Nephron progenitor cell (in vitro differentiated cells): ENCODE data around the gene MYPOP.

ENCODE experiments used
- DNase-seq: peaks from one replicate; pipeline ENCODE4 v3.0.0; 2021
- H3K27ac Mint-ChIP-seq: 2 replicates; pipeline ENCODE4 v1.8.0; 2021; ENCODE audit warnings: mild to moderate bottlenecking, moderate library complexity, mixed read lengths
- H3K27me3 Mint-ChIP-seq: 2 replicates; pipeline ENCODE4 v1.8.0; 2021; ENCODE audit warnings: mild to moderate bottlenecking, low read depth, mixed read lengths; ENCODE audit not compliant: poor library complexity
- H3K36me3 Mint-ChIP-seq: 2 replicates; pipeline ENCODE4 v1.8.0; 2021; ENCODE audit warnings: low read depth, mixed read lengths
- H3K4me1 Mint-ChIP-seq: 2 replicates; pipeline ENCODE4 v1.8.0; 2021; ENCODE audit warnings: mixed read lengths
- H3K4me3 Mint-ChIP-seq: 2 replicates; pipeline ENCODE4 v1.8.0; 2021; ENCODE audit warnings: mild to moderate bottlenecking, moderate library complexity, mixed read lengths
- H3K9me3 Mint-ChIP-seq: 2 replicates; pipeline ENCODE4 v1.8.0; 2021; ENCODE audit warnings: mild to moderate bottlenecking, moderate library complexity, mixed read lengths
- CTCF ChIP-seq: fragments of 200-600 bp; sonication (generic); IDR thresholded peaks from 2 replicates; pipeline ENCODE4 v1.5.0; 2021; ENCODE audit warnings: antibody characterized with exemption

The MYPOP gene

GRCh38 chr19:45883586-45883880 lies 18.9 kb downstream of the MYPOP start:
- Mint-ChIP-seq H3K36me3 (peaks cover 5% of the 10 kb centered on the region), H3K4me3 (peak overlapping the region; percentile 77), H3K9me3 (no peaks in the 10 kb centered on the region), H3K4me1 (peaks cover 39% of the 10 kb centered on the region), H3K27ac (no peak overlapping the region), H3K27me3 (peaks cover 4% of the 10 kb centered on the region)
- no peak for DNase-seq
- peak; percentile 11 for TF ChIP-seq CTCF

- H3K27ac Mint-ChIP-seq = peak overlapping the region; percentile 60
- peak; percentile 84 for TF ChIP-seq CTCF
- peak overlapping the region; percentile 77 for H3K4me3 Mint-ChIP-seq
- no peaks in the 10 kb centered on the region for H3K9me3 Mint-ChIP-seq
- peaks cover 5% of the 10 kb centered on the region for H3K36me3 Mint-ChIP-seq
- peaks cover 4% of the 10 kb centered on the region for H3K27me3 Mint-ChIP-seq
- peak; percentile 87 for DNase-seq
- H3K4me1 Mint-ChIP-seq = peaks cover 44% of the 10 kb centered on the region
Measured at GRCh38 chr19:45882652-45883585, 19.5 kb downstream of the MYPOP start.

DNA sequence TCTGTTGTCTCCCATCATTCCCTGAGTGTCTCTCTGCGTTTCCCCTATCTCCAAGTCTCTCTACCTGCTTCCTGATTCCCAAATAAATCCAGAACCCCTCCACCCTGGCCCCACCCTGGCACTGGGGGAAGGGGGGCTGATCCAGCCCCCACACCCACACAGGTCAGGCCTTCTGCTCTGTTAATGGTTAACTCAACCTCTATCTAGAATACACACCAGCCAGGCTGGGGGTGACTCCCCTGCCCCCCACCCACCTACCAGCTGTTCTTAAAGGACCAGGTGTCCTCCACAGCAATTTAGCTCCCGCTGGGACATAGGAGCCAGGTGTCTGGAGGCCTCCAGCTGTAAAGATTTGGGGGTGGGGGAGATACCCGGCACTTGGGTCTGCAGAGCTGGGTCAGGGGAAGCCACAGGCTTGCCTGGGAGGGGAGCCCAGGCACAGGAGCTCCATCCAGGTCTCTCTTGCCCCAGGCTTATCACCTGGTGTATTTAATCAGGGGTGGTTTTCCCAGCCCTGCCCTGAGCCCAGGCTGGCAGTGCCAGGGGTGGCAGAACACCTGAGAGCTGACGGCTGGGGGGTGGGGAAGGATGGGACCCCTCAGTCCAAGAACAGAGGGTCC lies 20.4 kb downstream of the MYPOP start:
- TF ChIP-seq CTCF = no peak
- H3K4me1 Mint-ChIP-seq = peaks cover 49% of the 10 kb centered on the region
- H3K27me3 Mint-ChIP-seq = peaks cover 4% of the 10 kb centered on the region
- H3K36me3 Mint-ChIP-seq = peaks cover 5% of the 10 kb centered on the region
- no peak overlapping the region for H3K4me3 Mint-ChIP-seq
- DNase-seq = no peak
- no peak overlapping the region for H3K27ac Mint-ChIP-seq
- no peaks in the 10 kb centered on the region for H3K9me3 Mint-ChIP-seq

- no peaks in the 10 kb centered on the region for H3K9me3 Mint-ChIP-seq
- peaks cover 4% of the 10 kb centered on the region for H3K27me3 Mint-ChIP-seq
- no peak for DNase-seq
- no peak overlapping the region for H3K27ac Mint-ChIP-seq
- peaks cover 53% of the 10 kb centered on the region for H3K4me1 Mint-ChIP-seq
- no peak overlapping the region for H3K4me3 Mint-ChIP-seq
- no peak for TF ChIP-seq CTCF
- peaks cover 5% of the 10 kb centered on the region for H3K36me3 Mint-ChIP-seq
Measured at GRCh38 chr19:45881082-45881908, 21.1 kb downstream of the MYPOP start.

- DNase-seq = no peak
- H3K9me3 Mint-ChIP-seq = no peaks in the 10 kb centered on the region
- H3K27me3 Mint-ChIP-seq = peaks cover 4% of the 10 kb centered on the region
- peaks cover 65% of the 10 kb centered on the region for H3K4me1 Mint-ChIP-seq
- H3K36me3 Mint-ChIP-seq = peaks cover 5% of the 10 kb centered on the region
- no peak overlapping the region for H3K4me3 Mint-ChIP-seq
- H3K27ac Mint-ChIP-seq = no peak overlapping the region
- TF ChIP-seq CTCF = no peak
Measured at GRCh38 chr19:45879971-45880370, 22.4 kb downstream of the MYPOP start.
